A549 (cell line): ENCODE measurements around the gene WSCD1. TPM values are rescaled to one million over a fixed set of nuclear protein-coding genes. Genes with fewer than 3 reads are reported as not detected.

Experiments used
- ATAC-seq, 2 experiments: fragments of 200-7000 bp in 1 of 2; fragments of >200 bp in 1 of 2; cut with Nextera tagmentation in 1 of 2; cut with Tn5 transposase in 1 of 2; 3 replicates each; pipeline versions ENCODE4 v1.8.0 to v1.9.1; 2018 to 2020; ENCODE audit warnings: mild to moderate bottlenecking in 1 of 2, moderate library complexity in 1 of 2
- CTCF ChIA-PET: fragments of 300-600 bp; sonication (Branson Sonifier 250); formaldehyde crosslinking; extraction: SDS; loops from one replicate; lab custom pipeline; 2021; ENCODE audit warnings: antibody characterized with exemption, inconsistent platforms; lab: Yijun Ruan, JAX
- POLR2A ChIA-PET: fragments of 350-600 bp; formaldehyde crosslinking; extraction: SDS; loops from one replicate; lab custom pipeline; 2021; ENCODE audit warnings: antibody characterized with exemption, inconsistent platforms; lab: Yijun Ruan, JAX
- DNase-seq, 2 experiments: peaks; one replicate each; pipeline versions ENCODE4 v3.0.0 to v3.0.0-alpha.2; 2011 to 2016; ENCODE audit warnings: low read depth in 1 of 2, low spot score in 1 of 2
- FAIRE-seq: peaks from 2 replicates; lab custom pipeline; 2011; peaks lifted over from hg19 to GRCh38; lab: Jason Lieb, UNC
- H3K27ac ChIP-seq, 2 experiments: fragments of >200 bp; sonication (Bioruptor Twin); formaldehyde crosslinking; 3 replicates each; pipeline ENCODE4 v1.5.1; 2016 to 2017
- H3K4me1 ChIP-seq: fragments of >200 bp; sonication (Bioruptor Twin); formaldehyde crosslinking; 3 replicates; pipeline ENCODE4 v1.6.1; 2016
- H3K4me2 ChIP-seq: fragments of >200 bp; sonication (Bioruptor Twin); formaldehyde crosslinking; 3 replicates; pipeline ENCODE4 v1.6.1; 2016
- H3K4me3 ChIP-seq: fragments of >200 bp; sonication (Bioruptor Twin); formaldehyde crosslinking; 3 replicates; pipeline ENCODE4 v1.5.1; 2016
- H3K9me3 ChIP-seq: fragments of >200 bp; sonication (Bioruptor Twin); formaldehyde crosslinking; 3 replicates; pipeline ENCODE4 v1.6.1; 2016
- ATOH8 ChIP-seq: fragments of 250-450 bp; sonication (Bioruptor Pico); IDR thresholded peaks from 2 replicates; pipeline ENCODE4 v1.5.0; 2020; ENCODE audit warnings: low read depth, mild to moderate bottlenecking, moderate library complexity
- BHLHE40 ChIP-seq: IDR thresholded peaks from 2 replicates; pipeline ENCODE4 v1.6.1; 2012; ENCODE audit warnings: low read depth, low read length, inconsistent platforms
- CEBPB ChIP-seq, 2 experiments: fragments of >200 bp in 1 of 2; sonication (Bioruptor Twin) in 1 of 2; formaldehyde crosslinking in 1 of 2; IDR thresholded peaks; 2 replicates each; pipeline ENCODE4 v1.6.1; 2012 to 2016
- CHD2 ChIP-seq: fragments of 150-350 bp; IDR thresholded peaks from 2 replicates; pipeline ENCODE4 v1.6.1; 2014; ENCODE audit warnings: low read length; ENCODE audit not compliant: partially characterized antibody
- CTCF ChIP-seq: fragments of >200 bp; sonication (Bioruptor Twin); formaldehyde crosslinking; IDR thresholded peaks from 3 replicates; pipeline ENCODE4 v1.5.1; 2016
- EHMT2 ChIP-seq: fragments of 200-600 bp; sonication (generic); IDR thresholded peaks from 2 replicates; pipeline ENCODE4 v1.6.1; 2016; ENCODE audit warnings: antibody characterized with exemption, low read depth, mild to moderate bottlenecking, moderate library complexity
- FOSL2 ChIP-seq, 2 experiments: fragments of 450-650 bp in 1 of 2; fragments of >200 bp in 1 of 2; sonication (Bioruptor Twin) in 1 of 2; formaldehyde crosslinking; IDR thresholded peaks; 2 replicates each; pipeline versions ENCODE4 v1.5.0 to v1.6.1; 2016 to 2020; ENCODE audit warnings: mild to moderate bottlenecking in 1 of 2, moderate library complexity in 1 of 2
- FOXS1 ChIP-seq: fragments of 250-450 bp; sonication (Bioruptor Pico); IDR thresholded peaks from 2 replicates; pipeline ENCODE4 v1.5.0; 2020; ENCODE audit warnings: mild to moderate bottlenecking, moderate library complexity
- HEYL ChIP-seq: fragments of 250-450 bp; sonication (Bioruptor Pico); IDR thresholded peaks from 2 replicates; pipeline ENCODE4 v1.8.0; 2021; ENCODE audit warnings: mild to moderate bottlenecking, moderate library complexity
- HOXB5 ChIP-seq: fragments of 250-450 bp; sonication (Bioruptor Pico); IDR thresholded peaks from 2 replicates; pipeline ENCODE4 v1.5.0; 2020; ENCODE audit warnings: mild to moderate bottlenecking, moderate library complexity
- JUN ChIP-seq, 2 experiments: fragments of >200 bp; sonication (Bioruptor Twin); formaldehyde crosslinking; IDR thresholded peaks; 2 replicates in 1 of 2; 3 replicates in 1 of 2; pipeline ENCODE4 v1.6.1; 2016 to 2017
- JUNB ChIP-seq: fragments of >200 bp; sonication (Bioruptor Twin); formaldehyde crosslinking; IDR thresholded peaks from 2 replicates; pipeline ENCODE4 v1.6.1; 2016
- KDM1A ChIP-seq: fragments of 200-600 bp; sonication (generic); IDR thresholded peaks from 2 replicates; pipeline ENCODE4 v1.6.1; 2016; ENCODE audit warnings: low read depth, mild to moderate bottlenecking
- MAFK ChIP-seq: fragments of 450-650 bp; IDR thresholded peaks from 2 replicates; pipeline ENCODE4 v1.6.1; 2014; ENCODE audit not compliant: partially characterized antibody
- NPAS2 ChIP-seq: fragments of 250-450 bp; sonication (Bioruptor Pico); IDR thresholded peaks from 2 replicates; pipeline ENCODE4 v1.8.0; 2022; ENCODE audit warnings: mild to moderate bottlenecking, moderate library complexity, borderline replicate concordance
- NR3C1 ChIP-seq: fragments of >200 bp; sonication (Bioruptor Twin); formaldehyde crosslinking; IDR thresholded peaks from 3 replicates; pipeline ENCODE4 v1.6.1; 2017
- PHF8 ChIP-seq: fragments of 200-600 bp; sonication (generic); IDR thresholded peaks from 2 replicates; pipeline ENCODE4 v1.6.1; 2016; ENCODE audit warnings: low read depth, mild to moderate bottlenecking, antibody characterized with exemption, moderate library complexity, borderline replicate concordance
- RCOR1 ChIP-seq: fragments of 150-350 bp; IDR thresholded peaks from 2 replicates; pipeline ENCODE4 v1.6.1; 2014; ENCODE audit warnings: antibody characterized with exemption, low read length, low read depth
- REST ChIP-seq: fragments of 200-600 bp; sonication (generic); IDR thresholded peaks from 2 replicates; pipeline ENCODE4 v1.6.1; 2016; ENCODE audit warnings: antibody characterized with exemption, mild to moderate bottlenecking, moderate library complexity
- RNF2 ChIP-seq: fragments of 200-600 bp; sonication (generic); IDR thresholded peaks from 2 replicates; pipeline ENCODE4 v1.6.1; 2016; ENCODE audit warnings: low read depth, mild to moderate bottlenecking, antibody characterized with exemption, moderate library complexity, borderline replicate concordance
- TP53 ChIP-seq: fragments of 250-450 bp; sonication (Bioruptor Pico); IDR thresholded peaks from 2 replicates; pipeline ENCODE4 v1.5.0; 2021; ENCODE audit warnings: mild to moderate bottlenecking, moderate library complexity
- USF2 ChIP-seq: fragments of 450-650 bp; IDR thresholded peaks from 2 replicates; pipeline ENCODE4 v1.6.1; 2014; ENCODE audit warnings: antibody characterized with exemption
- ZFP36 ChIP-seq: fragments of 450-650 bp; IDR thresholded peaks from 2 replicates; pipeline ENCODE4 v1.6.1; 2014; ENCODE audit warnings: borderline replicate concordance; ENCODE audit not compliant: partially characterized antibody
- ZNF302 ChIP-seq: fragments of 250-450 bp; sonication (Bioruptor Pico); IDR thresholded peaks from 2 replicates; pipeline ENCODE4 v1.9.0; 2021; ENCODE audit warnings: inconsistent platforms, mild to moderate bottlenecking, moderate library complexity
- WGBS: methylation state at CpG from one replicate; pipeline ENCODE4 v1.1.6; 2017; ENCODE audit errors: missing lambda C conversion rate; 5-methylcytosine and 5-hydroxymethylcytosine counted together
- polyA plus RNA-seq, 4 experiments: library from polyadenylated mRNA; depleted of rRNA in 3 of 4; stranded (reverse); fragments of >200 nt; fragmentation: RNase III in 1 of 4; extraction: RNeasy Plus Mini Kit Qiagen cat#74134 plus additional on column Dnase treatment in 1 of 4; gene quantifications; 2 replicates in 3 of 4; 3 replicates in 1 of 4; pipeline ENCODE4 v1.2.3, GENCODE V29; 2011 to 2017

The WSCD1 gene
- polyA plus RNA-seq, 2 of the 4 experiments (the other 2 are of a cell fraction): 1.6 TPM

GRCh38 chr17:6092182-6092902 is 22.2 kb downstream of the WSCD1 start:
- ChIA-PET CTCF (interaction anchor here (0.6 to 1.7 kb wide), 3 partner anchors 24 to 95 kb away, joined by 3 to 9 read pairs (median 3); no protein-coding TSS in a partner anchor), POLR2A (no interaction called here)
- Histone ChIP-seq H3K9me3 (no peaks in the 10 kb centered on the region), H3K27ac (no peak overlapping the region), H3K4me1 (no peaks in the 10 kb centered on the region), H3K4me2 (no peak overlapping the region), H3K4me3 (no peak overlapping the region)
- ATAC-seq: no peak
- WGBS: 63% methylated on average over 14 of the region's 14 CpGs
- TF ChIP-seq CTCF (no peak), PHF8 (no peak)
- no peak for DNase-seq
- no peak for FAIRE-seq

GRCh38 chr17:6092903-6093468 is 22.8 kb downstream of the WSCD1 start:
- H3K4me1 ChIP-seq: no peaks in the 10 kb centered on the region
- H3K4me3 ChIP-seq: no peak overlapping the region
- ChIA-PET CTCF (interaction anchor here (0.6 to 1.7 kb wide), 3 partner anchors 11 to 95 kb away, joined by 3 to 9 read pairs (median 4); no protein-coding TSS in a partner anchor), POLR2A (no interaction called here)
- WGBS: 91% methylated on average over 11 of the region's 11 CpGs
- no peak for FAIRE-seq
- no peaks in the 10 kb centered on the region for H3K9me3 ChIP-seq
- H3K27ac ChIP-seq: no peak overlapping the region
- H3K4me2 ChIP-seq: no peak overlapping the region
- DNase-seq: no peak
- no peak for TF ChIP-seq BHLHE40
- TF ChIP-seq JUNB: no peak
- TF ChIP-seq JUN (IDR thresholded peaks at IDR 0.05): no peak
- TF ChIP-seq NPAS2 (CRISPR knock-in tag): no peak
- no peak for TF ChIP-seq FOSL2 (IDR thresholded peaks at IDR 0.05)
- TF ChIP-seq FOSL2 (CRISPR knock-in tag; IDR thresholded peaks at IDR 0.05): no peak
- TF ChIP-seq MAFK: no peak
- no peak for TF ChIP-seq ATOH8 (CRISPR knock-in tag)
- no peak for TF ChIP-seq FOXS1 (CRISPR knock-in tag)
- no peak for TF ChIP-seq HOXB5
- TF ChIP-seq RCOR1: no peak
- no peak for TF ChIP-seq CEBPB (IDR thresholded peaks at IDR 0.05)
- TF ChIP-seq ZFP36: no peak
- no peak for TF ChIP-seq ZNF302 (CRISPR knock-in tag)
- no peak for TF ChIP-seq TP53
- no peak for TF ChIP-seq RNF2
- no peak for TF ChIP-seq CHD2
- no peak for TF ChIP-seq NR3C1
- no peak for TF ChIP-seq HEYL (CRISPR knock-in tag)
- no peak for ATAC-seq

GRCh38 chr17:6094453-6094852 is 24.3 kb downstream of the WSCD1 start:
- no peak for TF ChIP-seq NPAS2 (CRISPR knock-in tag)
- TF ChIP-seq PHF8: no peak
- TF ChIP-seq USF2: no peak
- no peak for TF ChIP-seq KDM1A
- no peak for TF ChIP-seq REST
- TF ChIP-seq HEYL (CRISPR knock-in tag): no peak
- no peak for TF ChIP-seq EHMT2
- Histone ChIP-seq H3K9me3 (no peaks in the 10 kb centered on the region), H3K27ac (no peak overlapping the region), H3K4me1 (no peaks in the 10 kb centered on the region), H3K4me3 (no peak overlapping the region), H3K4me2 (no peak overlapping the region)
- FAIRE-seq (no peak), DNase-seq (no peak), ATAC-seq (no peak)
- CTCF ChIA-PET: interaction anchor here (1.4 kb wide), 1 partner anchor 12 kb away, joined by 4 read pairs; no protein-coding TSS in a partner anchor
- POLR2A ChIA-PET: no interaction called here
- WGBS: 73% methylated on average over 1 of the region's 1 CpG
